MCF 10A (cell line): ENCODE measurements around the gene CST3. TPM values are rescaled to one million over a fixed set of nuclear protein-coding genes. Genes with fewer than 3 reads are reported as not detected.

Experiments used
- BruUV-seq: library from RNA; stranded (reverse); fragments of 400-500 nt; replicated peaks from 2 replicates; lab custom pipeline; 2021; lab: Mats Ljungman, UMichigan
- CTCF ChIA-PET: fragments of 300-600 bp; sonication (Branson Sonifier 250); formaldehyde crosslinking; extraction: SDS; loops from one replicate; lab custom pipeline; 2021; ENCODE audit warnings: antibody characterized with exemption, inconsistent platforms; lab: Yijun Ruan, JAX
- POLR2A ChIA-PET: fragments of 300-600, 350-650 bp; sonication (Branson Sonifier 250); formaldehyde crosslinking; extraction: SDS; loops from one replicate; lab custom pipeline; 2020; ENCODE audit warnings: antibody characterized with exemption, inconsistent platforms; lab: Yijun Ruan, JAX
- DNase-seq: peaks from one replicate; pipeline ENCODE4 v3.0.0-alpha.2; 2018; ENCODE audit not compliant: unreplicated experiment
- H3K27ac Mint-ChIP-seq: one replicate; pipeline ENCODE4 v1.8.0; 2022; ENCODE audit warnings: mild to moderate bottlenecking, low read depth, mixed read lengths; ENCODE audit not compliant: unreplicated experiment
- H3K27me3 Mint-ChIP-seq: one replicate; pipeline ENCODE4 v1.8.0; 2022; ENCODE audit warnings: mixed read lengths; ENCODE audit not compliant: insufficient read depth, unreplicated experiment
- H3K36me3 Mint-ChIP-seq: one replicate; pipeline ENCODE4 v1.8.0; 2022; ENCODE audit warnings: mild to moderate bottlenecking, moderate library complexity, mixed read lengths; ENCODE audit not compliant: insufficient read depth, unreplicated experiment
- H3K4me1 Mint-ChIP-seq: one replicate; pipeline ENCODE4 v1.8.0; 2022; ENCODE audit warnings: mixed read lengths; ENCODE audit not compliant: insufficient read depth, unreplicated experiment
- H3K4me3 Mint-ChIP-seq: one replicate; pipeline ENCODE4 v1.8.0; 2022; ENCODE audit warnings: mild to moderate bottlenecking, moderate library complexity, mixed read lengths; ENCODE audit not compliant: unreplicated experiment
- H3K9me3 Mint-ChIP-seq: one replicate; pipeline ENCODE4 v1.8.0; 2022; ENCODE audit warnings: mixed read lengths; ENCODE audit not compliant: unreplicated experiment
- intact Hi-C: fragments of 100-400 bp; cut with micrococcal nuclease; formaldehyde crosslinking; loops from 2 replicates; pipeline ENCODE4 v1.14.1; 2022
- total RNA-seq: library from RNA; stranded (reverse); gene quantifications from 2 replicates; pipeline ENCODE4 v1.2.3, GENCODE V29; 2022
- TF ChIP-seq, protein P1 (sequence below): fragments of 200-600 bp; IDR thresholded peaks from one replicate; pipeline ENCODE4 v1.8.0; 2022; ENCODE audit warnings: antibody characterized with exemption, mild to moderate bottlenecking; ENCODE audit not compliant: unreplicated experiment

The CST3 gene
- total RNA-seq, 1 experiment from 2014 or later = 303 TPM

DNA sequence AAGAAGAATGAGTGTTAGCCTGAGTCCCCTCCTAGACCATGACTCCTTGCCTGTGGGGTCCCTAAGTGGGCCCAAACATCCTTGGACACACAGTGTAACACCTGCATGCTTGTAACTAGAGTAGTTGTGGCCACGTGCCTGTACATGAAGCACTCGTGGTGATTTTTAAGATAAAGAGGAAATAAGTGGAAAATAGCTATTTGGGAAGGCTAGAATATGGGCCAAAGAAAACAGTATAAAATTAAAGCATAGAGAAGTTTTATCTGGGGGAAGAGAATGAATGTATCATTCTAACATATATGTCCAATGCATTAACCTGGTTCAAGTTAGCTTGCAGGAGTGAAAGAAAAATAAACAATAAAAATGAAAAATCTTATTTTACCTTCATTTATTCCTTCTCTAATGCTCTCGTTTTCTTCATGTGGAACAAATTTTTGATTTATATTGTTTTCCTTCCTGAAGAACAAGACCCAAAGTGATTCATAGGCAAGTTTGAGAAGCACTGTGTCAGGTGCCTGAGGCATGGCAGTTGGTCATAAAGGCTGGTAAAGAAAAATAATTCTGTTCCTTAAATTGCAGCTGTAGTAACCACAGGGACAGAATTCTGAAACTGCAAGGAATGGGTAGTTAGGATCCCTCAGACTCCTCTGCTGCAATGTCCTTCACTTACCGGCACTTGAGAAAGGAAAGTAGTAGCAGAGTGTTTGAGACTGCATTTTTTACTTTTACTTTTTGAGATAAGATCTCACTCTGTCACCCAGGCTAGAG, 8.5 kb upstream of the CST3 start:
- CTCF ChIA-PET = interaction anchor here (0.6 to 2.0 kb wide), 5 partner anchors 16 to 564 kb away, joined by 3 to 10 read pairs (median 4); no protein-coding TSS in a partner anchor
- POLR2A ChIA-PET = interaction anchor here (0.7 to 2.1 kb wide), 5 partner anchors 17 to 891 kb away, joined by 3 to 5 read pairs (median 3); partner anchors contain the start of gene NAPB
- intact Hi-C loops = no loop called here
- no TSS peak for BruUV-seq
- TF ChIP-seq, protein P1, sequence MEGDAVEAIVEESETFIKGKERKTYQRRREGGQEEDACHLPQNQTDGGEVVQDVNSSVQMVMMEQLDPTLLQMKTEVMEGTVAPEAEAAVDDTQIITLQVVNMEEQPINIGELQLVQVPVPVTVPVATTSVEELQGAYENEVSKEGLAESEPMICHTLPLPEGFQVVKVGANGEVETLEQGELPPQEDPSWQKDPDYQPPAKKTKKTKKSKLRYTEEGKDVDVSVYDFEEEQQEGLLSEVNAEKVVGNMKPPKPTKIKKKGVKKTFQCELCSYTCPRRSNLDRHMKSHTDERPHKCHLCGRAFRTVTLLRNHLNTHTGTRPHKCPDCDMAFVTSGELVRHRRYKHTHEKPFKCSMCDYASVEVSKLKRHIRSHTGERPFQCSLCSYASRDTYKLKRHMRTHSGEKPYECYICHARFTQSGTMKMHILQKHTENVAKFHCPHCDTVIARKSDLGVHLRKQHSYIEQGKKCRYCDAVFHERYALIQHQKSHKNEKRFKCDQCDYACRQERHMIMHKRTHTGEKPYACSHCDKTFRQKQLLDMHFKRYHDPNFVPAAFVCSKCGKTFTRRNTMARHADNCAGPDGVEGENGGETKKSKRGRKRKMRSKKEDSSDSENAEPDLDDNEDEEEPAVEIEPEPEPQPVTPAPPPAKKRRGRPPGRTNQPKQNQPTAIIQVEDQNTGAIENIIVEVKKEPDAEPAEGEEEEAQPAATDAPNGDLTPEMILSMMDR = no peak
- Mint-ChIP-seq H3K4me3 (no peak overlapping the region), H3K27ac (no peak overlapping the region), H3K4me1 (peaks cover 17% of the 10 kb centered on the region), H3K27me3 (no peaks in the 10 kb centered on the region), H3K9me3 (no peaks in the 10 kb centered on the region), H3K36me3 (no peaks in the 10 kb centered on the region)
- DNase-seq = no peak

DNA sequence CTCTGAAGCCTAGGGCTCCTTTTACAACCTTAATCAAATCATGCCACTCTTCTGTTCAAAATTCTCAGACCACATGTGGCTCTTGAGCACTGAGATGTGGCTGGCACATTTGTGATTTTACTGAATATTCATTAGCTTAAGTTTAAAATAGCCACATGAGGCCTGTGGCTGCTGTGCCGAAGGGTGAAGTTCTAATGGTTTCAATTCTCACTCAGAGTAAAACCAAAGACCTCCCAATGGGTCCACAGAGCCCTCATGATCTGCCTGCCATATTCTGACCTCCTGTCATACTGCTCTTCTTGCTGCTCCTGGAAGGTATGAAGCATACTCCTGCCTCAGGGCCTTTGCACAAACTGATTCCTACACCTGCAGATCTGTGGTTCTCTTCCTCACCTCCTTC, 7.8 kb upstream of the CST3 start:
- ChIA-PET CTCF (interaction anchor here (0.6 to 2.0 kb wide), 4 partner anchors 16 to 178 kb away, joined by 4 to 10 read pairs (median 4); no protein-coding TSS in a partner anchor), POLR2A (interaction anchor here (0.7 to 2.1 kb wide), 4 partner anchors 23 to 890 kb away, joined by 3 to 5 read pairs (median 4); partner anchors contain the start of gene NAPB)
- TF ChIP-seq, protein P1 = no peak
- BruUV-seq = no TSS peak
- Mint-ChIP-seq H3K27me3 (no peaks in the 10 kb centered on the region), H3K9me3 (no peaks in the 10 kb centered on the region), H3K27ac (no peak overlapping the region), H3K4me1 (peaks cover 17% of the 10 kb centered on the region), H3K4me3 (no peak overlapping the region), H3K36me3 (no peaks in the 10 kb centered on the region)
- intact Hi-C loops = no loop called here
- no peak for DNase-seq

DNA sequence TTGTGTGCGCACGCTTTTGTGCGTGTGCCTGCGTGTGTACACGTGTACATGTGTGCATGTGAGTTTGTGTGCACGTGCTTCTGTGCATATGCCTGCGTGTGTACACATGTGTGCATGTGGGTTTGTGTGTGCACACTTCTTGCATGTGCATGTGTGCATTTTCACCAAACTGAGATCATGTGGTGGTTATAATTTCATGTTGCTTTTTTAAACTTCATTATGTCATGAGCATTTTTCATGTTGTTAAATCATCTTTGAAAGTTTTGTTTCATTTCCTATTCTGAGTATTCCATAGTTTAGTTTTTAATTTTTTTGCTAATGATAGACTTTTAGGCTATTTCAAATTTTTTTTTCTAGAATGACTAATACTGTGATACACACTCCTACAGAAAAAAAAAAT, 6.4 kb upstream of the CST3 start:
- TF ChIP-seq, protein P1 = no peak
- Mint-ChIP-seq H3K9me3 (no peaks in the 10 kb centered on the region), H3K27ac (no peak overlapping the region), H3K4me1 (peaks cover 24% of the 10 kb centered on the region), H3K27me3 (no peaks in the 10 kb centered on the region), H3K36me3 (no peaks in the 10 kb centered on the region), H3K4me3 (no peak overlapping the region)
- CTCF ChIA-PET = interaction anchor here (0.6 kb wide), 1 partner anchor 70 kb away, joined by 3 read pairs; no protein-coding TSS in a partner anchor
- POLR2A ChIA-PET = no interaction called here
- intact Hi-C loops = no loop called here
- BruUV-seq = no TSS peak
- DNase-seq = no peak

DNA sequence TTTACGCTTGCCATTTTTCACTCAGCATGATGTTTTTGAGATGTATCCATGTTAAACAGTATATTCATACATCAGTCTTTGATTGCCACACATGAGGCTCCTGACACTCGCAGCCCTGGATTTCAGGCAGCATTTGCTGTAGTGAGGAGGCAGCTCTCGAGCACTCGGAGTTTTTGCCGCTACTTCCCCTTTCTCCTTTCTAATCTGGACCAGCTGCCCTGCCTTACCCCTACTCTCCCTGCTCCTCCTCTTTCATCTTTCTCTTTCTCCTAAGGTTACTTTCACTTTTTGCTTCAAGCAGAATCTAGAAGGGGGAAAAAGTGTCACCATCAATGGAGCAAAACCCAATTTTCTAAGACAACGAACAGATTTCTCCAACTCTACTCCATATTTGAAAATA, 5.9 kb upstream of the CST3 start:
- BruUV-seq = no TSS peak

More for the DNA sequence above, 5.9 kb upstream of the CST3 start:
- Mint-ChIP-seq H3K27ac (no peak overlapping the region), H3K4me3 (no peak overlapping the region), H3K27me3 (no peaks in the 10 kb centered on the region), H3K9me3 (no peaks in the 10 kb centered on the region), H3K36me3 (no peaks in the 10 kb centered on the region), H3K4me1 (peaks cover 26% of the 10 kb centered on the region)
- intact Hi-C loops = no loop called here
- TF ChIP-seq, protein P1 = no peak
- no peak for DNase-seq
- POLR2A ChIA-PET = interaction anchor here (0.6 kb wide), 1 partner anchor 1764 kb away, joined by 3 read pairs; no protein-coding TSS in a partner anchor
- CTCF ChIA-PET = no interaction called here
